IMR-90 (cell line): ENCODE results near the gene BAHD1. TPM values are rescaled to one million over a fixed set of nuclear protein-coding genes. Genes with fewer than 3 reads are reported as not detected.

ENCODE experiments used
- ATAC-seq: fragments of 200-7000 bp; cut with Tn5 transposase; 2 replicates; pipeline ENCODE4 v1.9.1; 2020; ENCODE audit warnings: low read depth, mild to moderate bottlenecking, moderate library complexity
- BruUV-seq: library from RNA; stranded (reverse); fragments of 400-500 nt; replicated peaks from 2 replicates; lab custom pipeline; 2021; lab: Mats Ljungman, UMichigan
- CTCF ChIA-PET: fragments of 300-600 bp; formaldehyde crosslinking; extraction: SDS; loops from one replicate; lab custom pipeline; 2021; ENCODE audit warnings: antibody characterized with exemption; lab: Yijun Ruan, JAX
- POLR2A ChIA-PET: fragments of 300-600 bp; sonication (Branson Sonifier 250); formaldehyde crosslinking; loops from one replicate; lab custom pipeline; 2022; ENCODE audit warnings: antibody characterized with exemption; ENCODE audit not compliant: unreplicated experiment; lab: Charles Lee
- DNase-seq: peaks from one replicate; pipeline ENCODE4 v3.0.0; 2013
- H2AFZ ChIP-seq: replicated peaks from 2 replicates; pipeline ENCODE3; 2013; ENCODE audit warnings: low read length, mild to moderate bottlenecking; ENCODE audit not compliant: poor library complexity
- H2AK5ac ChIP-seq: 2 replicates; pipeline ENCODE4 v1.6.1; 2013; ENCODE audit warnings: low read depth, low read length, inconsistent platforms
- H2AK9ac ChIP-seq: replicated peaks from 2 replicates; pipeline ENCODE3; 2013; ENCODE audit warnings: mild to moderate bottlenecking, low read depth, low read length, moderate library complexity; ENCODE audit not compliant: poor library complexity
- H2BK120ac ChIP-seq: 2 replicates; pipeline ENCODE4 v1.6.1; 2013; ENCODE audit warnings: low read depth, low read length, inconsistent platforms
- H2BK15ac ChIP-seq: 3 replicates; pipeline ENCODE4 v1.6.1; 2013; ENCODE audit warnings: low read depth, low read length, inconsistent platforms
- H2BK20ac ChIP-seq: 2 replicates; pipeline ENCODE4 v1.6.1; 2013; ENCODE audit warnings: low read depth, mild to moderate bottlenecking, inconsistent platforms, low read length, moderate library complexity
- H2BK5ac ChIP-seq: 2 replicates; pipeline ENCODE4 v1.6.1; 2013; ENCODE audit warnings: mild to moderate bottlenecking, low read depth, low read length, inconsistent platforms; ENCODE audit not compliant: poor library complexity, severe bottlenecking
- H3K14ac ChIP-seq: replicated peaks from 2 replicates; pipeline ENCODE4 v1.6.1; 2013; ENCODE audit warnings: low read depth, low read length, inconsistent platforms
- H3K18ac ChIP-seq: 2 replicates; pipeline ENCODE4 v1.6.1; 2013; ENCODE audit warnings: low read depth, low read length, control low read depth
- H3K23ac ChIP-seq: 2 replicates; pipeline ENCODE4 v1.6.1; 2013; ENCODE audit warnings: low read depth, low read length, inconsistent platforms
- H3K27ac ChIP-seq: 2 replicates; pipeline ENCODE4 v1.5.1; 2013; ENCODE audit warnings: mild to moderate bottlenecking, control low read depth, low read length; ENCODE audit not compliant: insufficient read depth
- H3K27me3 ChIP-seq: 2 replicates; pipeline ENCODE4 v1.6.1; 2013; ENCODE audit warnings: low read length; ENCODE audit not compliant: control insufficient read depth, insufficient read depth
- H3K36me3 ChIP-seq: 2 replicates; pipeline ENCODE4 v1.6.1; 2013; ENCODE audit warnings: low read length, mixed read lengths; ENCODE audit not compliant: control insufficient read depth, insufficient read depth
- H3K4ac ChIP-seq: 2 replicates; pipeline ENCODE4 v1.6.1; 2013; ENCODE audit warnings: low read depth, low read length, inconsistent platforms
- H3K4me1 ChIP-seq: 2 replicates; pipeline ENCODE4 v1.6.1; 2013; ENCODE audit warnings: low read length, mixed read lengths; ENCODE audit not compliant: control insufficient read depth, insufficient read depth
- H3K4me2 ChIP-seq: 2 replicates; pipeline ENCODE4 v1.6.1; 2013; ENCODE audit warnings: low read depth, mild to moderate bottlenecking, control low read depth, low read length, moderate library complexity
- H3K4me3 ChIP-seq: 2 replicates; pipeline ENCODE4 v1.5.1; 2013; ENCODE audit warnings: low read depth, mild to moderate bottlenecking, control low read depth, low read length, moderate library complexity; ENCODE audit not compliant: insufficient read depth
- H3K56ac ChIP-seq: 2 replicates; pipeline ENCODE4 v1.6.1; 2013; ENCODE audit warnings: low read length, inconsistent platforms; ENCODE audit not compliant: insufficient read depth; ENCODE audit errors: extremely low read depth
- H3K79me1 ChIP-seq, 2 experiments: 2 replicates each; pipeline ENCODE4 v1.6.1; 2013; ENCODE audit warnings: low read length in 2 of 2, inconsistent platforms in 1 of 2, low read depth in 1 of 2
- H3K9ac ChIP-seq: 2 replicates; pipeline ENCODE4 v1.6.1; 2013; ENCODE audit warnings: low read depth, low read length, control low read depth
- H3K9me1 ChIP-seq: 2 replicates; pipeline ENCODE4 v1.6.1; 2013; ENCODE audit warnings: low read length, inconsistent platforms; ENCODE audit not compliant: insufficient read depth
- H3K9me3 ChIP-seq: 2 replicates; pipeline ENCODE4 v1.6.1; 2013; ENCODE audit warnings: low read length; ENCODE audit not compliant: control insufficient read depth, insufficient read depth
- H4K20me1 ChIP-seq: 2 replicates; pipeline ENCODE4 v1.6.1; 2013; ENCODE audit warnings: low read length, inconsistent platforms; ENCODE audit not compliant: insufficient read depth
- H4K5ac ChIP-seq: 2 replicates; pipeline ENCODE4 v1.6.1; 2013; ENCODE audit warnings: mild to moderate bottlenecking, low read depth, low read length, control low read depth
- H4K8ac ChIP-seq, 2 experiments: 2 replicates each; pipeline ENCODE4 v1.6.1; 2013; ENCODE audit warnings: low read depth in 2 of 2, low read length in 2 of 2, control low read depth in 1 of 2, inconsistent platforms in 1 of 2
- H4K91ac ChIP-seq: 2 replicates; pipeline ENCODE4 v1.6.1; 2013; ENCODE audit warnings: low read depth, low read length, inconsistent platforms; ENCODE audit not compliant: insufficient read depth
- CEBPB ChIP-seq: IDR thresholded peaks from 2 replicates; pipeline ENCODE4 v1.6.1; 2012; ENCODE audit warnings: low read depth, low read length, improper control_type of control experiment
- CHD1 ChIP-seq: IDR thresholded peaks from 2 replicates; pipeline ENCODE4 v1.6.1; 2012; ENCODE audit warnings: low read depth, low read length, improper control_type of control experiment
- MAFK ChIP-seq: IDR thresholded peaks from 2 replicates; pipeline ENCODE4 v1.6.1; 2012; ENCODE audit warnings: low read depth, low read length, improper control_type of control experiment
- MAZ ChIP-seq: IDR thresholded peaks from 2 replicates; pipeline ENCODE4 v1.6.1; 2012; ENCODE audit warnings: low read depth, mild to moderate bottlenecking, low read length, improper control_type of control experiment, moderate library complexity, borderline replicate concordance
- MXI1 ChIP-seq: IDR thresholded peaks from 2 replicates; pipeline ENCODE4 v1.6.1; 2012; ENCODE audit warnings: low read depth, mild to moderate bottlenecking, low read length, moderate library complexity, borderline replicate concordance
- RFX5 ChIP-seq: IDR thresholded peaks from 2 replicates; pipeline ENCODE4 v1.8.0; 2012; ENCODE audit warnings: low read depth, mild to moderate bottlenecking, low read length, moderate library complexity
- USF2 ChIP-seq: fragments of 150-350 bp; IDR thresholded peaks from 2 replicates; pipeline ENCODE4 v1.6.1; 2017; ENCODE audit warnings: mild to moderate bottlenecking, antibody characterized with exemption, low read length, low read depth
- WGBS, 2 experiments: methylation state at CpG; one replicate each; pipeline versions ENCODE4 v1.1.5 to v1.1.7; 2013; ENCODE audit warnings: missing lambda C conversion rate in 2 of 2; ENCODE audit not compliant: insufficient read length in 1 of 2; ENCODE audit errors: extremely low coverage in 2 of 2; 5-methylcytosine and 5-hydroxymethylcytosine counted together
- dilution Hi-C: fragments of 300-500 bp; cut with HindIII; formaldehyde crosslinking; loops from one replicate; pipeline ENCODE4 v1.14.3; 2018; ENCODE audit warnings: low sequenced_read_pairs; ENCODE audit not compliant: unreplicated experiment
- in situ Hi-C: fragments of 300-500 bp; cut with MboI; formaldehyde crosslinking; loops from 3 replicates; pipeline ENCODE4 v1.14.3; 2019; ENCODE audit warnings: low sequenced_read_pairs, inconsistent platforms, mixed read lengths
- intact Hi-C: fragments of 100-400 bp; cut with micrococcal nuclease; formaldehyde crosslinking; loops from 2 replicates; pipeline ENCODE4 v1.10.0; 2022
- polyA plus RNA-seq, 3 experiments: library from polyadenylated mRNA; depleted of rRNA; stranded (reverse); fragments of >200 nt; gene quantifications; 2 replicates each; pipeline ENCODE4 v1.2.3, GENCODE V29; 2012; ENCODE audit warnings: low replicate concordance in 1 of 3
- total RNA-seq: library from RNA; depleted of rRNA; stranded (reverse); fragments of >200 nt; gene quantifications from 2 replicates; pipeline ENCODE4 v1.2.3, GENCODE V29; 2012

The BAHD1 gene
- total and polyA plus RNA-seq, 2 of the 4 experiments (the other 2 are of a cell fraction) = 3.0 to 8.7 TPM

DNA sequence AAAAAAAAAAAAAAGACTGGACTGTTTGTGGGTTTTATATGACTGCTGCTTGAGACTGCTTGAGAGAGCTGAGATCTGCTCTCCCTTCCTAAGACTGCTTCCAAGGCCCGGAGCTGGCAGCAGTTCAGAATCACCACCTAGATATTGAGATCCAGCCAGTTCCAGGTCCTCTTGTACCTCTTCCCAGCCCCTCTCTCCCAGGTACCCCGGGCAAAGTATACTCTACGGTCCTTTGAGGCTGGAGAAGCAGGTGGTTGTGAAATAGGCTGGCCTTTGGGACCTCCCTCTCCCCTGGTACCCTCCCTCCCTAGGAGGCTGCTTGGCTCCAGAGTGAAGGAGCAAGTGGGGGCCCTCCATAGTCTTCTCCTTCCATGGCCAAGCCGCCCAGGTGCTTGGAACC lies 12.6 kb upstream of the BAHD1 start:
- H2AK9ac ChIP-seq = no peak overlapping the region
- in situ Hi-C loops = loop anchor here (5.0 to 10.0 kb wide), 3 partner anchors 151 to 383 kb away; no protein-coding TSS in a partner anchor
- no peaks in the 10 kb centered on the region for H3K9me3 ChIP-seq
- no TSS peak for BruUV-seq
- dilution Hi-C loops = no loop called here
- H3K9ac ChIP-seq = no peak overlapping the region
- H3K4me2 ChIP-seq = no peak overlapping the region
- no peak overlapping the region for H3K14ac ChIP-seq
- H2BK15ac ChIP-seq = no peak overlapping the region
- H4K91ac ChIP-seq = no peak overlapping the region
- peaks cover 43% of the 10 kb centered on the region for H3K27me3 ChIP-seq
- H3K36me3 ChIP-seq = no peaks in the 10 kb centered on the region; the same call in 1 of the 2 replicates
- no peaks in the 10 kb centered on the region; the same call in 1 of the 2 replicates for H3K4me1 ChIP-seq
- no CpG with 5 or more reads among the region's 4 CpGs for WGBS, 2 experiments
- no peak overlapping the region for H4K5ac ChIP-seq
- H3K56ac ChIP-seq = no peak overlapping the region
- no peak for ATAC-seq
- no peak overlapping the region for H2BK20ac ChIP-seq
- H4K20me1 ChIP-seq = no peaks in the 10 kb centered on the region
- intact Hi-C loops = no loop called here
- H2BK120ac ChIP-seq = no peak overlapping the region
- H3K9me1 ChIP-seq = no peaks in the 10 kb centered on the region
- no peak overlapping the region for H2AK5ac ChIP-seq
- H3K4me3 ChIP-seq = no peak overlapping the region
- H4K8ac ChIP-seq = no peak overlapping the region
- no peak overlapping the region for H2AFZ ChIP-seq
- no peak overlapping the region for H2BK5ac ChIP-seq
- ChIA-PET CTCF (interaction anchor here (0.6 kb wide), 1 partner anchor 8 kb away, joined by 3 read pairs; no protein-coding TSS in a partner anchor), POLR2A (no interaction called here)
- no peak overlapping the region for H3K18ac ChIP-seq
- H3K23ac ChIP-seq = no peak overlapping the region
- no peak for TF ChIP-seq MXI1
- TF ChIP-seq USF2 = no peak
- TF ChIP-seq CHD1 = no peak
- TF ChIP-seq MAZ = no peak
- TF ChIP-seq RFX5 = no peak
- TF ChIP-seq MAFK = no peak
- TF ChIP-seq CEBPB = no peak
- DNase-seq = no peak
- no peak overlapping the region for H3K27ac ChIP-seq
- no peak overlapping the region for H3K4ac ChIP-seq
- H3K79me1 ChIP-seq = no peaks in the 10 kb centered on the region
